Left ventricle myocardium inferior (tissue), 1 donor: ENCODE measurements around the gene KDELR1. TPM values are rescaled to one million over a fixed set of nuclear protein-coding genes. Genes with fewer than 3 reads are reported as not detected.
"Not testable (repeated sequence)": the region's sequence is repeated elsewhere in the genome, so short reads cannot be mapped to it uniquely, and the experiment has no call there.

ENCODE experiments used
- DNase-seq: peaks from one replicate; pipeline ENCODE4 v3.0.0-alpha.2; 2020
- H3K27ac ChIP-seq: fragments of 200-600 bp; replicated peaks from 2 replicates; pipeline ENCODE4 v1.8.0; 2021
- H3K27me3 ChIP-seq: fragments of 200-600 bp; 2 replicates; pipeline ENCODE4 v1.8.0; 2021; ENCODE audit warnings: low read depth
- H3K36me3 ChIP-seq: fragments of 200-600 bp; 2 replicates; pipeline ENCODE4 v1.8.0; 2021
- H3K4me1 ChIP-seq: fragments of 200-600 bp; 2 replicates; pipeline ENCODE4 v1.8.0; 2021
- H3K4me3 ChIP-seq: fragments of 200-600 bp; 2 replicates; pipeline ENCODE4 v1.8.0; 2021; ENCODE audit warnings: mild to moderate bottlenecking, moderate library complexity
- H3K9me3 ChIP-seq: fragments of 200-600 bp; replicated peaks from 2 replicates; pipeline ENCODE4 v1.8.0; 2021
- intact Hi-C: fragments of 100-400 bp; cut with micrococcal nuclease; formaldehyde crosslinking; loops from one replicate; pipeline ENCODE4 v1.11.0; 2022
- total RNA-seq: library from RNA; stranded (reverse); fragmentation: NEBNext Ultra II Directional; extraction: Animal tissue kit (Norgen Biotek cat#: 25700); gene quantifications from one replicate; pipeline ENCODE4 v1.2.1, GENCODE V29; 2021
- TF ChIP-seq, protein P1 (sequence below): fragments of 200-600 bp; IDR thresholded peaks from 2 replicates; pipeline ENCODE4 v1.8.0; 2021; ENCODE audit warnings: antibody characterized with exemption, mild to moderate bottlenecking, borderline replicate concordance
- donor health status: DM: no; HTN: yes; CAD: no; lungs with severe emphysema.

The KDELR1 gene
- total RNA-seq, 1 donor from 2014 or later = 68.4 TPM

GRCh38 chr19:48373567-48373966 lies 17.8 kb downstream of the KDELR1 start:
- no peak overlapping the region for H3K4me3 ChIP-seq
- H3K9me3 ChIP-seq = no peaks in the 10 kb centered on the region
- H3K4me1 ChIP-seq = no peaks in the 10 kb centered on the region
- no peak overlapping the region for H3K27ac ChIP-seq
- no peak for DNase-seq
- no peaks in the 10 kb centered on the region for H3K36me3 ChIP-seq
- intact Hi-C loops = no loop called here
- TF ChIP-seq, protein P1, sequence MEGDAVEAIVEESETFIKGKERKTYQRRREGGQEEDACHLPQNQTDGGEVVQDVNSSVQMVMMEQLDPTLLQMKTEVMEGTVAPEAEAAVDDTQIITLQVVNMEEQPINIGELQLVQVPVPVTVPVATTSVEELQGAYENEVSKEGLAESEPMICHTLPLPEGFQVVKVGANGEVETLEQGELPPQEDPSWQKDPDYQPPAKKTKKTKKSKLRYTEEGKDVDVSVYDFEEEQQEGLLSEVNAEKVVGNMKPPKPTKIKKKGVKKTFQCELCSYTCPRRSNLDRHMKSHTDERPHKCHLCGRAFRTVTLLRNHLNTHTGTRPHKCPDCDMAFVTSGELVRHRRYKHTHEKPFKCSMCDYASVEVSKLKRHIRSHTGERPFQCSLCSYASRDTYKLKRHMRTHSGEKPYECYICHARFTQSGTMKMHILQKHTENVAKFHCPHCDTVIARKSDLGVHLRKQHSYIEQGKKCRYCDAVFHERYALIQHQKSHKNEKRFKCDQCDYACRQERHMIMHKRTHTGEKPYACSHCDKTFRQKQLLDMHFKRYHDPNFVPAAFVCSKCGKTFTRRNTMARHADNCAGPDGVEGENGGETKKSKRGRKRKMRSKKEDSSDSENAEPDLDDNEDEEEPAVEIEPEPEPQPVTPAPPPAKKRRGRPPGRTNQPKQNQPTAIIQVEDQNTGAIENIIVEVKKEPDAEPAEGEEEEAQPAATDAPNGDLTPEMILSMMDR = no peak
- no peaks in the 10 kb centered on the region for H3K27me3 ChIP-seq

- TF ChIP-seq, protein P1 = no peak
- DNase-seq = no peak
- intact Hi-C loops = no loop called here
- H3K27ac ChIP-seq = no peak overlapping the region
- no peaks in the 10 kb centered on the region for H3K27me3 ChIP-seq
- H3K9me3 ChIP-seq = no peaks in the 10 kb centered on the region
- no peak overlapping the region for H3K4me3 ChIP-seq
- H3K36me3 ChIP-seq = no peaks in the 10 kb centered on the region
- no peaks in the 10 kb centered on the region for H3K4me1 ChIP-seq
Observed at GRCh38 chr19:48372904-48373303, 18.4 kb downstream of the KDELR1 start.

GRCh38 chr19:48371771-48372170 lies 19.6 kb downstream of the KDELR1 start:
- DNase-seq, intact Hi-C loops, H3K9me3 ChIP-seq, H3K27ac ChIP-seq, H3K4me3 ChIP-seq, H3K36me3 ChIP-seq, H3K27me3 ChIP-seq, H3K4me1 ChIP-seq: not testable (repeated sequence)

GRCh38 chr19:48371367-48371766 lies 20.0 kb downstream of the KDELR1 start:
- Histone ChIP-seq H3K4me1 (no peaks in the 10 kb centered on the region), H3K27ac (no peak overlapping the region), H3K36me3 (no peaks in the 10 kb centered on the region), H3K4me3 (no peak overlapping the region), H3K27me3 (no peaks in the 10 kb centered on the region), H3K9me3 (no peaks in the 10 kb centered on the region)
- no peak for DNase-seq
- intact Hi-C loops = no loop called here
- TF ChIP-seq, protein P1 = no peak

DNA sequence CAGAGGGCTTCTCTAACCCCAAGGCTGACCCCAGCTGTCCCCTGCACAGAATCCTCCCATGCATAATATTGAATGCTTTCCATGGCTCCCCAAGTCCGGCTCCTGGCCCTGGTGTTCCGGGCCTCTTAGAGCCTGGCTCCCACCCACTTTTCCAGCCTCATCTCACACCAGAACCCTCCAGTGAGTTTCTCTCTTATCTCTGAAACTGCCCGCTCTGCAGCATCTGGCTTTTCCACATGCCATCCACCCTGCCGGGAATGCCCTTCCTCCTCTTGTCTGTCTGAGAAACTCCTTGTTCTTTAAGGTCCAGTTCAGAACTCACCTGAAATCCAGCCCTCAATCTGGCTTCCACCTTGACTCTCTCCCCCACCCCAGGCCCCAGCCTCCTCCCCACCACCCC lies 20.4 kb downstream of the KDELR1 start:
- no peak for DNase-seq
- no peak overlapping the region for H3K27ac ChIP-seq
- no peaks in the 10 kb centered on the region for H3K4me1 ChIP-seq
- intact Hi-C loops = no loop called here
- no peak overlapping the region for H3K4me3 ChIP-seq
- TF ChIP-seq, protein P1 = no peak
- no peaks in the 10 kb centered on the region for H3K36me3 ChIP-seq
- no peaks in the 10 kb centered on the region for H3K27me3 ChIP-seq
- H3K9me3 ChIP-seq = no peaks in the 10 kb centered on the region

- Histone ChIP-seq H3K27me3 (no peaks in the 10 kb centered on the region), H3K9me3 (no peaks in the 10 kb centered on the region), H3K4me1 (peaks cover 6% of the 10 kb centered on the region), H3K4me3 (no peak overlapping the region), H3K27ac (no peak overlapping the region), H3K36me3 (no peaks in the 10 kb centered on the region)
- TF ChIP-seq, protein P1 = no peak
- intact Hi-C loops = no loop called here
- no peak for DNase-seq
Observed at GRCh38 chr19:48368936-48369335, 22.4 kb downstream of the KDELR1 start.
